Epithelial cell of proximal tubule (primary cell): Measurements from ENCODE around the gene GBP7. TPM values are rescaled to one million over a fixed set of nuclear protein-coding genes. Genes with fewer than 3 reads are reported as not detected.
"Not testable (repeated sequence)": the region's sequence is repeated elsewhere in the genome, so short reads cannot be mapped to it uniquely, and the experiment has no call there.

ENCODE experiments used
- DNase-seq: peaks from one replicate; pipeline ENCODE4 v3.0.0-alpha.2; 2011; ENCODE audit warnings: low read depth
- H3K4me3 ChIP-seq: 2 replicates; pipeline ENCODE4 v1.5.1; 2011; ENCODE audit warnings: low read depth, mild to moderate bottlenecking, low read length
- CTCF ChIP-seq: conservative IDR thresholded peaks from 2 replicates; pipeline ENCODE4 v1.5.1; 2012; ENCODE audit warnings: low read depth, mild to moderate bottlenecking, low read length
- total RNA-seq: library from RNA; depleted of rRNA; stranded (reverse); fragments of >200 nt; gene quantifications from 2 replicates; pipeline ENCODE4 v1.2.3, GENCODE V29; 2015

GBP7 gene
- total RNA-seq, 1 donor from 2014 or later = not detected

- H3K4me3 ChIP-seq = no peak overlapping the region
- TF ChIP-seq CTCF = no peak
- DNase-seq = no peak
Observed at GRCh38 chr1:89133747-89134146, 42.1 kb downstream of the GBP7 start.

GRCh38 chr1:89130716-89131115, 45.1 kb downstream of the GBP7 start:
- H3K4me3 ChIP-seq = no peak overlapping the region
- no peak for TF ChIP-seq CTCF
- no peak for DNase-seq

GRCh38 chr1:89129911-89130310, 45.9 kb downstream of the GBP7 start:
- H3K4me3 ChIP-seq = no peak overlapping the region
- DNase-seq = no peak
- no peak for TF ChIP-seq CTCF

- H3K4me3 ChIP-seq, DNase-seq: not testable (repeated sequence)
Observed at GRCh38 chr1:89128003-89128458, 47.8 kb downstream of the GBP7 start.

GRCh38 chr1:89126602-89127565, 48.9 kb downstream of the GBP7 start:
- not testable (repeated sequence) for DNase-seq, H3K4me3 ChIP-seq

GRCh38 chr1:89125913-89126580, 49.8 kb downstream of the GBP7 start, which contains the start of gene GBP2:
TSS of gene GBP2 (minus strand) at chr1:89126114. CDS start at chr1:89121966, 4,148 bp downstream.
- peak within 1 kb of the TSS; percentile 69 for H3K4me3 ChIP-seq
- no peak for TF ChIP-seq CTCF
- DNase-seq = peak; percentile 84

- no peak for DNase-seq
- no peak for TF ChIP-seq CTCF
- H3K4me3 ChIP-seq = peak overlapping the region; percentile 69
Observed at GRCh38 chr1:89125240-89125912, 50.4 kb downstream of the GBP7 start.
